Breast epithelium (tissue), 3 donors: ENCODE measurements around the gene EFNB1.

Experiments
- CTCF ChIP-seq, 3 donors: fragments of 450-650 bp; IDR thresholded peaks; one replicate each; pipeline ENCODE4 v1.5.1; 2016 to 2017; ENCODE audit warnings: antibody characterized with exemption in 3 of 3, mild to moderate bottlenecking in 3 of 3, moderate library complexity in 3 of 3
- POLR2A ChIP-seq: fragments of 450-650 bp; IDR thresholded peaks from one replicate; pipeline ENCODE4 v1.6.1; 2016; ENCODE audit warnings: antibody characterized with exemption, mild to moderate bottlenecking, moderate library complexity
- POLR2AphosphoS5 ChIP-seq, 3 donors: sonication (generic); formaldehyde crosslinking; IDR thresholded peaks; one replicate each; pipeline ENCODE4 v1.6.1; 2017; ENCODE audit warnings: antibody characterized with exemption in 3 of 3

- no peak for TF ChIP-seq CTCF (IDR thresholded peaks at IDR 0.05)
- no peak for TF ChIP-seq POLR2AphosphoS5 (IDR thresholded peaks at IDR 0.05)
- no peak for TF ChIP-seq POLR2A
Observed at GRCh38 chrX:68820476-68821110, 8.2 kb upstream of the EFNB1 start.
